Measurements from ENCODE around the gene MTERF2. TPM values are rescaled to one million over a fixed set of nuclear protein-coding genes. Genes with fewer than 3 reads are reported as not detected.

The MTERF2 gene
- total RNA-seq, 2 donors from 2014 or later, result 18.2 to 26.8 TPM

DNA sequence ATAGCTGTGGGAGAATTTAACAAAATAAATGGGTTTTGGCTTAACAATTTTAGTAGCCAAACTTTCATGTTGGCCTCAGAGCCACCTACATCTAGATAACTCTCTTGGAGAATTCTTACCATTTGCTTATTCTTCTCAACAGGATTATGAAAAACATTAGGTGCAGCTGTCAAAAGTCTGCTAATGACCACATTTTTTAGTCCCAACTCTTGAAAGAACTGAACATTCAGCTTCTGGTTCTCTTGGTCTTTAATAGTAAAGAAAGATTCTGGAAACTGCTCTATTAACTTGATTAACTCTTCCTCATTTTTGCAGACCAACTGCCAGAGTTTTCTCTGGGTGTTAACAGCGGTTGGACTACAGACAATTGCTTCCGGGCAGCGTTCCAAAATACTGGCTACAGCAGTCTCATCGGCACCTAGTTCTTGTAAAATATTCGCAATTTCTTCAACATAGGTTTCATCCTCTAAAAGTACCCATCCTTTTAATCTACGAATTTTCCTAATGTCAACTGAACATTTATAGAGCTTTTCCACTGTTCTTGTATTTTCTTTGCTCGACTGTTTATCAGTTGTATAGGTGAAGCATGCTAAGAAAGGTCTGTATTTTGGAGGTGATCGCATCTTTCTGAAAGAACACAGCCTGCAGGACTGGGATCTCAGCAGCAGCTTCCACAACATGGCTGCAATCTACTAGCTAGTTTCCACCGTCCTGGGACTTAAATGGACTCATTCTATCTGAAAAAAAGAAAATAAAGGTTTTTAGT, 8.7 kb downstream of the MTERF2 start:
- peaks cover 0 to 61% of the 10 kb centered on the region in 2 donors for H3K4me1 ChIP-seq
- TF ChIP-seq, protein P1, sequence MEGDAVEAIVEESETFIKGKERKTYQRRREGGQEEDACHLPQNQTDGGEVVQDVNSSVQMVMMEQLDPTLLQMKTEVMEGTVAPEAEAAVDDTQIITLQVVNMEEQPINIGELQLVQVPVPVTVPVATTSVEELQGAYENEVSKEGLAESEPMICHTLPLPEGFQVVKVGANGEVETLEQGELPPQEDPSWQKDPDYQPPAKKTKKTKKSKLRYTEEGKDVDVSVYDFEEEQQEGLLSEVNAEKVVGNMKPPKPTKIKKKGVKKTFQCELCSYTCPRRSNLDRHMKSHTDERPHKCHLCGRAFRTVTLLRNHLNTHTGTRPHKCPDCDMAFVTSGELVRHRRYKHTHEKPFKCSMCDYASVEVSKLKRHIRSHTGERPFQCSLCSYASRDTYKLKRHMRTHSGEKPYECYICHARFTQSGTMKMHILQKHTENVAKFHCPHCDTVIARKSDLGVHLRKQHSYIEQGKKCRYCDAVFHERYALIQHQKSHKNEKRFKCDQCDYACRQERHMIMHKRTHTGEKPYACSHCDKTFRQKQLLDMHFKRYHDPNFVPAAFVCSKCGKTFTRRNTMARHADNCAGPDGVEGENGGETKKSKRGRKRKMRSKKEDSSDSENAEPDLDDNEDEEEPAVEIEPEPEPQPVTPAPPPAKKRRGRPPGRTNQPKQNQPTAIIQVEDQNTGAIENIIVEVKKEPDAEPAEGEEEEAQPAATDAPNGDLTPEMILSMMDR (IDR thresholded peaks at IDR 0.05), result no peak
- peak overlapping the region; percentile 8 to 91 for H3K27ac ChIP-seq

DNA sequence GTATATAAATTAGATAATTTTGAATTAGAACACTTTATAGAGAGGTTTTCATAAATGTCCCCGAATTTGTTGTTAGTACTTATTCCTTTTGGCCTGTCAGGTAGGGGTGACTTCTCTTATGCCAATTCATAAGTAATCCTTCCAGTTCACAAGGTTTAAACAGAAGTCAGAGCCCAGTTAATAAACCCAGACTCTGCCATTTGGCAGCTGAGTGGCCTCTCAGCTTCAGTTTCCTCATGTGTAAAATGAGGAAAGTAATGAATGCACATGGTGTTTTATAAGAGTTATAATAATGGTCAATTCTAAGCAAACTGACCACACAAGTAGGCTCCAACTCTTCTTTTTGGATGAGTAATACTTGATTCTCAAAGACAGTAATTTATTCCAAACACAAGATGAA, 10.3 kb downstream of the MTERF2 start:
- Histone ChIP-seq H3K4me1 (peaks cover 0 to 60% of the 10 kb centered on the region in 2 donors), H3K4me3 (no peak overlapping the region), H3K9me3 (no peaks in the 10 kb centered on the region), H3K27me3 (no peaks in the 10 kb centered on the region), H3K27ac (peak overlapping the region; percentile 71 to 91), H3K36me3 (peaks cover 9% of the 10 kb centered on the region)
- TF ChIP-seq, protein P1 (IDR thresholded peaks at IDR 0.05), result no peak
- DNase-seq (ENCODE audit: low spot score), result no peak

More for the DNA sequence above, 8.7 kb downstream of the MTERF2 start:
- peak; percentile 77 for DNase-seq (ENCODE audit: low spot score)
- H3K4me3 ChIP-seq, result no peak overlapping the region
- H3K9me3 ChIP-seq, result no peaks in the 10 kb centered on the region
- no peaks in the 10 kb centered on the region for H3K36me3 ChIP-seq
- H3K27me3 ChIP-seq, result no peaks in the 10 kb centered on the region

DNA sequence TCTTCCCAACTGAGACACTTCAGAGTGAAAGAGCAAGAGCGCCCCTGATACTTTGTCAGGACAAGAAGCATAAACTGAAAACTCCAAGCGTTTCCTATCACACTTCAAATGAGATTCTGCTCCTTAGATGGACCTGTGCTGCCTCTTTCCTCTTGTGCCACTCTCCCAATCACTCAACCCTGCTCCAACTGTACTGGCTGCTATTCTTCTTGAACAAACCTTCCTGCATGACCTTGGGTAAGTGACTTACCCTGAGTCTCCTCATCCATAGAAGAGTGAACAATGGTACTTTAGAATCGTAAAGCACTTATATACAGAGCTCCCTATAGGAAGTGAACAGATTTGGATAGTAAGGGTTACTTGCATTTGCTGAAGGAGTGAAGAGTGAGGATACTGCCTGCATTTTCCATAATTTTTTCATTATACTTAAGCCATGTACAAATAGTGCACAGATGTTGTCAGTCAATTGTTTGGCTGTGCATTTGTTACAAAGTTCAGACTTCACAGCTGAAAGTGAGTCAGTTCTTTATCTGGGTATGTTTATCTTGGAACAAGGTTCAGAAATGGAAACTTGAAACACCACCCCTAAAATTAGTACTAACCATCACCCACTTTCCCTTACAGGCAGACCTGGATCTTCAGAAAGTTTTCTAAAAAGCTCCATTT, 10.8 kb downstream of the MTERF2 start:
- TF ChIP-seq, protein P1 (IDR thresholded peaks at IDR 0.05), result no peak
- H3K4me1 ChIP-seq, result peaks cover 0 to 54% of the 10 kb centered on the region in 2 donors
- peak overlapping the region; percentile 71 to 91 for H3K27ac ChIP-seq
- peaks cover 14% of the 10 kb centered on the region for H3K36me3 ChIP-seq
- H3K9me3 ChIP-seq, result no peaks in the 10 kb centered on the region
- no peak for DNase-seq (ENCODE audit: low spot score)
- H3K27me3 ChIP-seq, result no peaks in the 10 kb centered on the region
- H3K4me3 ChIP-seq, result no peak overlapping the region

DNA sequence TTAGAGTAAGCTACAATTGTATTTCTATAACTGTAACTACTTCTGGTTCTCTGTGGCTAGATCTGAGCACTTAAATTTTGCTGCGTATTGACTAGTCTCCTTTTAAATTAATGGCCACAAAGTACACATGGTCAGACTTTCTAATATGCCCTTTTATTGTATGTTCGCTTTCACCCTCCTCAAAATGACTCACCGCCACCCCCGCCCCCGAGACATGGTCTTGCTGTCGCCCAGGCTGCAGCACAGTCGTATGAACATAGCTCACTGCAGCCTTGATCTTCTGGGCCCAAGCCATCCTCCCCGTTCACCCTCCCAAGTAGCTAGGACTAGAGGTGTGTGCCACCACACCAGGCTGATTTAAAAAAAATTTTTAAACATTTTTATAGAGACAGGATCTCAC, 11.8 kb downstream of the MTERF2 start:
- H3K4me3 ChIP-seq, result no peak overlapping the region
- H3K9me3 ChIP-seq, result no peaks in the 10 kb centered on the region
- TF ChIP-seq, protein P1 (IDR thresholded peaks at IDR 0.05), result no peak
- peak overlapping the region in 1 of 2 donors; percentile 91 for H3K27ac ChIP-seq
- DNase-seq (ENCODE audit: low spot score), result no peak
- H3K27me3 ChIP-seq, result no peaks in the 10 kb centered on the region
- peaks cover 24% of the 10 kb centered on the region for H3K36me3 ChIP-seq
- peaks cover 0 to 51% of the 10 kb centered on the region in 2 donors for H3K4me1 ChIP-seq

DNA sequence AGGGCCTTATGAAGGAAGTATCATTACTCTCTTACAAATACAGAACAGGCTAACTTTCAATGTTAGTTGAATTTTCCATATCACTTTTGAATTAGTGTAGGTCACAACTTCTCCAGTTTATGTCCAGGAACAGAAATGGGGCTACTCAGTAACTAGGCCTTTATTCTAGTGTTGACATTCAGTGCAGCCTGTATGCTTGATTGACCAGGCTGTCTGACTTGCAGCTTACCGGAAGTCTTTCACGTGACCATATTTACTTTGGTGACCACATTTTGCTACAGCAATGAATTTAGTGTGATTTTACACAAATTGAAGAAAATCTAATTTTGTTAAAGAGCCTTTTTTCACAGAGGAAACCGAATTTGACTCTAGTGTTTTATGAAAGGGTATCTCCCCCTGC, 12.4 kb downstream of the MTERF2 start:
- Histone ChIP-seq H3K36me3 (peaks cover 26% of the 10 kb centered on the region), H3K4me1 (peaks cover 0 to 50% of the 10 kb centered on the region in 2 donors), H3K4me3 (no peak overlapping the region), H3K27me3 (no peaks in the 10 kb centered on the region), H3K9me3 (no peaks in the 10 kb centered on the region), H3K27ac (peak overlapping the region in 1 of 2 donors; percentile 91)
- TF ChIP-seq, protein P1 (IDR thresholded peaks at IDR 0.05), result no peak
- DNase-seq (ENCODE audit: low spot score), result no peak

Measured in right atrium auricular region (tissue), 2 donors.